Measurements from ENCODE around the gene ACACA. TPM values are rescaled to one million over a fixed set of nuclear protein-coding genes. Genes with fewer than 3 reads are reported as not detected.
A peak's percentile ranks its signal among the peaks of the same experiment; 100 is the strongest.
"Not testable (repeated sequence)": the region's sequence is repeated elsewhere in the genome, so short reads cannot be mapped to it uniquely, and the experiment has no call there.

ACACA gene
- polyA plus RNA-seq, 4 donors, result 7.0 to 30.0 (median 16.6) TPM

DNA sequence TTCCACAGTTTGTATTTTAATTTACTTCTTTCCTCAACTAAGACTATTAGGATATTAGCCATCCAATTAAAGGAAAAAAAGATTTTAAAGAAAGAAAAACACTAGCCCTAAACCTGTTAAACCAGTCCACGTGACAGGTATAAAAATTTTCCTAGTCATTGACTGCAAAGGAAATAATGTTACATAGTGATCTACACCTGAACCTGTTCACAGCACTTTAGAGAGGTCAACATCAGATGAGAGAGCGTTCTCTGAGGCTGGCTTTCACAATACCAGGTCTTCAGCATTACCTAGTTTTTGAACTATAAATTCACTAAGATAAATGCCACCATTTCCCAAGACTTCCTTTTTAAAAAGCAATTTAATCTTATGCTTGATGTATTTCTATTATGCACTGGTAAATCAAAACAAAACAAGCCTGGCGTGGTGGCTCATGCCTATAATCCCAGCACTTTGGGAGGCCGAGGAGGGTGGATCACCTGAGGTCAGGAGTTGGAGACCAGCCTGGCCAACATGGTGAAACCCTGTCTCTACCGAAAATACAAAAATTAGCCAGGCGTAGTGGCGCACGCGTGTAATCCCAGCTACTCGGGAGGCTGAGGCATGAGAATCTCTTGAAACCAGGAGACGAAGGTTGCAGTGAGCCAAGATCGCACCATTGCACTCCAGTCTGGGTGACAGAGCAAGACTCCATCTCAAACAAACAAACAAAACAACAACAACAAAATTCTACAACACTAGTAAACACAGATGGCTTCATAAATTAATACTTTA is 49.7 kb downstream of the ACACA start:
- not testable (repeated sequence) for H3K27me3 ChIP-seq (ENCODE audit: control insufficient read depth in 3 of 3, insufficient read depth in 3 of 3, low read length in 3 of 3); H3K4me3 ChIP-seq (ENCODE audit: low read depth in 1 of 3, low read length in 3 of 3); H3K27ac ChIP-seq (ENCODE audit: low read depth in 1 of 3, low read length in 2 of 3); H3K36me3 ChIP-seq (ENCODE audit: control insufficient read depth in 3 of 3, insufficient read depth in 2 of 3, low read depth in 1 of 3, low read length in 3 of 3); H3K9me3 ChIP-seq (ENCODE audit: control insufficient read depth in 2 of 2, insufficient read depth in 1 of 2, low read depth in 1 of 2, low read length in 1 of 2); FAIRE-seq
- H3K4me1 ChIP-seq (ENCODE audit: control insufficient read depth in 3 of 3, insufficient read depth in 2 of 3, low read depth in 1 of 3, low read length in 2 of 3), result peaks cover 0 to 15% (median 2%) of the 10 kb centered on the region in 3 donors
- peak; percentile 19 to 35 for DNase-seq
- WGBS, 3 donors, result 75 to 86% (median 84%) methylated on average over 12 of the region's 12 CpGs

DNA sequence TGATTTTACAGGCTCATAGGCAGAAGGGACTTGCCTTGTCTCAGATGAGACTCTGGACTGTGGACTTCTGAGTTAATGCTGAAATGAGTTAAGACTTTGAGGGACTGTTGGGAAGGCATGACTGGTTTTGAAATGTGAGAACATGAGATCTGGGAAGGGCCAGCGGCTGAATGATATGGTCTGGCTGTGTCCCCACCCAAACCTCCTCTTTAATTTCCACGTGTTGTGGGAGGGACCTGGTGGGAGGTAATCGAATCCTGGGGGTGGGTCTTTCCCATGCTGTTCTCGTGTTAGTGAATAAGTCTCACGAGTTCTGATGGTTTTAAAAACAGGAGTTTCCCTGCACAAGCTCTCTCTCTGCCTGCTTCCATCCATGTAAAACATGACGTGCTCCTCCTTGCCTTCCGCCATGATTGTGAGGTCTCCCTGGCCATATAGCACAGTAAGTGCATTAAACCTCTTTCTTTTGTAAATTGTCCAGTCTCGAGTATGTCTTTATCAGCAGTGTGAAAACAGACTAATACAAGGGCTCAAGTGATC is 59.7 kb downstream of the ACACA start:
- peak overlapping the region in 1 of 3 donors; percentile 59 for H3K27ac ChIP-seq (ENCODE audit: low read depth in 1 of 3, low read length in 2 of 3)
- whole genome bisulfite sequencing, 3 donors, result 90 to 96% (median 90%) methylated on average over 8 of the region's 8 CpGs
- H3K4me3 ChIP-seq (ENCODE audit: low read depth in 1 of 3, low read length in 3 of 3); H3K27me3 ChIP-seq (ENCODE audit: control insufficient read depth in 3 of 3, insufficient read depth in 3 of 3, low read length in 3 of 3); H3K9me3 ChIP-seq (ENCODE audit: control insufficient read depth in 2 of 2, insufficient read depth in 1 of 2, low read depth in 1 of 2, low read length in 1 of 2); H3K4me1 ChIP-seq (ENCODE audit: control insufficient read depth in 3 of 3, insufficient read depth in 2 of 3, low read depth in 1 of 3, low read length in 2 of 3); FAIRE-seq: not testable (repeated sequence)
- peaks cover 0 to 18% (median 0%) of the 10 kb centered on the region in 3 donors for H3K36me3 ChIP-seq (ENCODE audit: control insufficient read depth in 3 of 3, insufficient read depth in 2 of 3, low read depth in 1 of 3, low read length in 3 of 3)
- DNase-seq, result peak; percentile 18 to 38

DNA sequence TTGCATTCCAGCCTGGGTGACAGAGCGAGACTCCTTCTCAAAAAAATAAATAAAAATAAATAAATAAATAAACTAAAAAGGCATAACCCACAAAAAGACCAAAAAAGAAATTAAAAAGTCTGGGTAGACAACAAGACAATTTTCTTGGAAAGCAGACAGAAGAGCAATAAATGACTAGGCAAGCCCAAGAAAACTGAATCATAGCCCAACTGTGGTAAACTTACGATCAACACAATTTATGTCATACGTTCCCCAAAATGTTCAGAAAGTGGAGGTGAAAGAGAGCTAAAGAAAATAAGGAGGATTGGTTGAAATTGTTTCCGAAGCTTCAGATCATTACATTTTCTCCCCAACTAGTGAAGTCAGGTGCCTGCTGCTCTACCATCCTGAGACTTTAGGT is 62.1 kb downstream of the ACACA start:
- no peaks in the 10 kb centered on the region for H3K27me3 ChIP-seq (ENCODE audit: control insufficient read depth in 3 of 3, insufficient read depth in 3 of 3, low read length in 3 of 3)
- WGBS, 3 donors, result 89 to 94% (median 90%) methylated on average over 4 of the region's 4 CpGs
- H3K4me3 ChIP-seq (ENCODE audit: low read depth in 1 of 3, low read length in 3 of 3), result no peak overlapping the region
- H3K9me3 ChIP-seq (ENCODE audit: control insufficient read depth in 2 of 2, insufficient read depth in 1 of 2, low read depth in 1 of 2, low read length in 1 of 2), result peaks cover 0 to 7% of the 10 kb centered on the region in 2 donors
- peaks cover 0 to 3% (median 0%) of the 10 kb centered on the region in 3 donors for H3K4me1 ChIP-seq (ENCODE audit: control insufficient read depth in 3 of 3, insufficient read depth in 2 of 3, low read depth in 1 of 3, low read length in 2 of 3)
- DNase-seq (no peak), FAIRE-seq (no peak)
- H3K36me3 ChIP-seq (ENCODE audit: control insufficient read depth in 3 of 3, insufficient read depth in 2 of 3, low read depth in 1 of 3, low read length in 3 of 3), result peaks cover 0 to 14% (median 0%) of the 10 kb centered on the region in 3 donors
- H3K27ac ChIP-seq (ENCODE audit: low read depth in 1 of 3, low read length in 2 of 3), result no peak overlapping the region

DNA sequence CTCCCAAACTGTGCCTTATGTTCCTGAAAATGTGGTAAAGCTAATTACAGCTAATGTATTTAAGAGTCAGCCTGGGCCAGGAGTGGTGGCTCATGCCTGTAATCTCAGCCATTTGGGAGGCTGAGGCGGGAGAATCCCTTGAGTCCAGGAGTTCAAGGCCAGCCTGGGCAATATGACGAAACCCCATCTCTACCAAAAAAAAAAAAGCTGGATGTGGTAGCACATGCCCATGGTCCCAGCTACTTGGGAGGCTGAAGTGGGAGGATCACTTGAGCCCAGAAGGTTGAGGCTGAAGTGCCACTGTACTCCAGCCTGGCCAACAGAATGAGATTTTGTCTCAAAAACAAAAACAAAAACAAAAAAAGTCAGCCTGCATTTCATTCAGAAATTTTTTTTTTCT is 64.0 kb downstream of the ACACA start:
- Histone ChIP-seq H3K4me1 (ENCODE audit: control insufficient read depth in 3 of 3, insufficient read depth in 2 of 3, low read depth in 1 of 3, low read length in 2 of 3) (peaks cover 0 to 3% (median 0%) of the 10 kb centered on the region in 3 donors), H3K4me3 (ENCODE audit: low read depth in 1 of 3, low read length in 3 of 3) (no peak overlapping the region), H3K27ac (ENCODE audit: low read depth in 1 of 3, low read length in 2 of 3) (no peak overlapping the region), H3K27me3 (ENCODE audit: control insufficient read depth in 3 of 3, insufficient read depth in 3 of 3, low read length in 3 of 3) (no peaks in the 10 kb centered on the region), H3K36me3 (ENCODE audit: control insufficient read depth in 3 of 3, insufficient read depth in 2 of 3, low read depth in 1 of 3, low read length in 3 of 3) (peaks cover 0 to 17% (median 0%) of the 10 kb centered on the region in 3 donors), H3K9me3 (ENCODE audit: control insufficient read depth in 2 of 2, insufficient read depth in 1 of 2, low read depth in 1 of 2, low read length in 1 of 2) (peaks cover 0 to 7% of the 10 kb centered on the region in 2 donors)
- FAIRE-seq (no peak), DNase-seq (no peak)
- 73 to 100% (median 90%) methylated on average over 2 of the region's 2 CpGs for WGBS, 3 donors

DNA sequence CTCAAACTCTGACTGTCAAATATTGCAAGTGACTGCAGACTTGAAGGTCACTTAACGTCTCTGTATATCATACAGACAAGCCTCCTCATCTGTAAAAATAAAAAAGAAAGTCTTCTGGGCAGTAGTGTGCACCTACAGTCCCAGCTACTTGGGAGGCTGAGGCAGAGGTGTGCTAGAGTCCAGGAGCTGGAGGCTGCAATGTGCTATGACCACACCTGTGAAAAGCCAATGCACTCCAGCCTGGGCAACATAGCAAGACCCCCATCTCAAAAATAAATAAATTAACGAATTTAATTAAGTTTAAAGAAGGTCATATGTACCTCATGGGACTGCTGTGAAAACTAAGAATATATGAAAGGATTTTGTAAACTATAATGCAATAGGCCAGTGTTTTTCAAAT is 65.8 kb downstream of the ACACA start:
- Histone ChIP-seq H3K27ac (ENCODE audit: low read depth in 1 of 3, low read length in 2 of 3) (no peak overlapping the region), H3K4me1 (ENCODE audit: control insufficient read depth in 3 of 3, insufficient read depth in 2 of 3, low read depth in 1 of 3, low read length in 2 of 3) (no peaks in the 10 kb centered on the region), H3K36me3 (ENCODE audit: control insufficient read depth in 3 of 3, insufficient read depth in 2 of 3, low read depth in 1 of 3, low read length in 3 of 3) (peaks cover 0 to 18% (median 0%) of the 10 kb centered on the region in 3 donors), H3K27me3 (ENCODE audit: control insufficient read depth in 3 of 3, insufficient read depth in 3 of 3, low read length in 3 of 3) (no peaks in the 10 kb centered on the region), H3K9me3 (ENCODE audit: control insufficient read depth in 2 of 2, insufficient read depth in 1 of 2, low read depth in 1 of 2, low read length in 1 of 2) (no peaks in the 10 kb centered on the region), H3K4me3 (ENCODE audit: low read depth in 1 of 3, low read length in 3 of 3) (no peak overlapping the region)
- WGBS, 3 donors, result 81 to 88% (median 87%) methylated on average over 2 of the region's 2 CpGs
- DNase-seq (no peak), FAIRE-seq (no peak)

DNA sequence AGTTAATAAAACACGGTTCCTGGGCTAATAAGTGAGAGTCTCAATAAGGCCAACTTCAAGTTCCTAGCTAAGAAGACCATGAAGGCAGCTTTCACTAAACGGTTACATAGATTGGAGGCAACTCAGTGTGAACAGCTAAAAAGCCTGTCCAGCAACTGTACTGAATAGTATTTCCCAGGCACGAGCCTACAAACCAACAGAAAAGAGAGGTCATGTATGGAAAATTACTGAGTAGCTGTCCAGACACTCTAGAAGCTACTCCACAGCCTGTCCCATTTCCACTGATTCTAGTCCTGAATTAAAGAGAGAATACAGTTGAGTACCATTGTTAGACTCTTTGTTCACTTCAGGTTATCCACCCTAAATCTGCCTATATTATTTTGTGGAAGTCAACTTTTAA is 67.3 kb downstream of the ACACA start:
- no peaks in the 10 kb centered on the region for H3K27me3 ChIP-seq (ENCODE audit: control insufficient read depth in 3 of 3, insufficient read depth in 3 of 3, low read length in 3 of 3)
- H3K9me3 ChIP-seq (ENCODE audit: control insufficient read depth in 2 of 2, insufficient read depth in 1 of 2, low read depth in 1 of 2, low read length in 1 of 2), result no peaks in the 10 kb centered on the region
- FAIRE-seq (no peak), DNase-seq (no peak)
- peaks cover 0 to 18% (median 0%) of the 10 kb centered on the region in 3 donors for H3K36me3 ChIP-seq (ENCODE audit: control insufficient read depth in 3 of 3, insufficient read depth in 2 of 3, low read depth in 1 of 3, low read length in 3 of 3)
- H3K4me3 ChIP-seq (ENCODE audit: low read depth in 1 of 3, low read length in 3 of 3), result no peak overlapping the region
- 83 to 88% (median 86%) methylated on average over 3 of the region's 3 CpGs for WGBS, 3 donors
- H3K27ac ChIP-seq (ENCODE audit: low read depth in 1 of 3, low read length in 2 of 3), result no peak overlapping the region
- no peaks in the 10 kb centered on the region for H3K4me1 ChIP-seq (ENCODE audit: control insufficient read depth in 3 of 3, insufficient read depth in 2 of 3, low read depth in 1 of 3, low read length in 2 of 3)

DNA sequence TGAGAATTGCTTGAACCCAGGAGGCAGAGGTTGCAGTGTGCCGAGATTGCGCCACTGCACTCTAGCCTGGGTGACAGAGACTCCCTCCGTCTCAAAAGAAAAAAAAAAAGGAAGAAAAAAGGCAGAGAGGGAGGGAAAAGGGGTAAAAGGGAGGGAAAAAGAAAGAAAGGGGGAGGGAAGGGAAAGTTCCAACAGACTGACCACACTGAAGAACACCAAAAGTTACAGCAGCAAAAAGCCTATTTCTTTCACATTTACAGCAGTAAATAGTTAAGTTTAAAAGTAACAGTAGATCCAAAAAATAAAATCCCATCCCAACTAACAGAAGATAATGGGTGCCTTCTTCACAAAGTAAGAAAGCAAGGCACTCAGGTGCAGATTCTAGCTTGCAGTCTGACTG is 67.8 kb downstream of the ACACA start:
- Histone ChIP-seq H3K27ac (ENCODE audit: low read depth in 1 of 3, low read length in 2 of 3) (no peak overlapping the region), H3K4me3 (ENCODE audit: low read depth in 1 of 3, low read length in 3 of 3) (no peak overlapping the region), H3K9me3 (ENCODE audit: control insufficient read depth in 2 of 2, insufficient read depth in 1 of 2, low read depth in 1 of 2, low read length in 1 of 2) (no peaks in the 10 kb centered on the region), H3K4me1 (ENCODE audit: control insufficient read depth in 3 of 3, insufficient read depth in 2 of 3, low read depth in 1 of 3, low read length in 2 of 3) (no peaks in the 10 kb centered on the region), H3K36me3 (ENCODE audit: control insufficient read depth in 3 of 3, insufficient read depth in 2 of 3, low read depth in 1 of 3, low read length in 3 of 3) (peaks cover 0 to 14% (median 0%) of the 10 kb centered on the region in 3 donors), H3K27me3 (ENCODE audit: control insufficient read depth in 3 of 3, insufficient read depth in 3 of 3, low read length in 3 of 3) (no peaks in the 10 kb centered on the region)
- DNase-seq (no peak), FAIRE-seq (no peak)
- 93 to 100% (median 95%) methylated on average over 3 of the region's 3 CpGs for WGBS, 3 donors

DNA sequence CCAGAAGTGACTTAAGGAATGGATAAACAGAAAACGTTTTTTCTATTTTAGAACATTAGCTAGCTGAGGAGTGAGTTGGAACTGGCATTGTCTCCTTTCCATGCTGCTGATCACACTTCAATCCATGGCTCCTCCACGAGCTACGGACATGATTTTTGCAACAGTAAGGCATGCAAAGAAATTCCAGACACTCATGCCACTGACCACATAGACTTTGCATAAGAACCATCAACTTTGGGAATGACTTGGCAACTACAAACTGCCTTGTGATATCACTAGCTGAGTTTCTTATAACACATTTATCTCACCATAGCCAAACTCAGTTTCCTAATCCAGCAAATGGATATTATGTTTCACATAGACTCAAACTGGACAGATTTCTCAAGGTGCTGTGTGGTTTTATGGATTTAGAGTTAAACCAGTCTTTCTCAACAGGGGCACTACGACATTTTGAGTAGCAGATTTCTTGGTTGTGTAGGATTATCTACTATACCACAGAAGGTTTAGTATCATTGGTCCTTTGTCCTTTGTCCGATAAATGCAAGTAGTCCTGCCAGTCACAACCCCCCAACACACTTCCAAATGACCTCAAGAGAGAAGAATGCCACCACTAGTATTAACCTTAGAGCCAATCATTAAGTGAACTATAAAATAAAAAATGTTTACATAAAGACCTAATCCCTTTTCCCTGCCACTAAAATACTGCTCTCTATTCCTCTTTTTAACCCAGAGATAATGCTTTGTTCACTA is 79.1 kb downstream of the ACACA start:
- Histone ChIP-seq H3K27ac (ENCODE audit: low read depth in 1 of 3, low read length in 2 of 3) (no peak overlapping the region), H3K4me3 (ENCODE audit: low read depth in 1 of 3, low read length in 3 of 3) (no peak overlapping the region), H3K27me3 (ENCODE audit: control insufficient read depth in 3 of 3, insufficient read depth in 3 of 3, low read length in 3 of 3) (no peaks in the 10 kb centered on the region), H3K4me1 (ENCODE audit: control insufficient read depth in 3 of 3, insufficient read depth in 2 of 3, low read depth in 1 of 3, low read length in 2 of 3) (no peaks in the 10 kb centered on the region), H3K36me3 (ENCODE audit: control insufficient read depth in 3 of 3, insufficient read depth in 2 of 3, low read depth in 1 of 3, low read length in 3 of 3) (peaks cover 0 to 22% (median 0%) of the 10 kb centered on the region in 3 donors), H3K9me3 (ENCODE audit: control insufficient read depth in 2 of 2, insufficient read depth in 1 of 2, low read depth in 1 of 2, low read length in 1 of 2) (no peaks in the 10 kb centered on the region)
- DNase-seq (no peak), FAIRE-seq (no peak)
- WGBS, 3 donors, result 83 to 90% (median 87%) methylated on average over 5 of the region's 5 CpGs
